Stimulated activated CD4-positive, alpha-beta T cell treated with anti-CD3 and anti-CD28 coated beads, Interleukin-4, amount 100 ng/mL, for 24 hours (primary cell): ENCODE data around the gene C16orf74.

Source experiments
- DNase-seq: peaks from one replicate; pipeline ENCODE4 v3.0.0-alpha.2; 2020

The C16orf74 gene

GRCh38 chr16:85689950-85690320, 61.0 kb downstream of the C16orf74 start:
- DNase-seq = no peak

GRCh38 chr16:85689285-85689949, 61.5 kb downstream of the C16orf74 start:
- no peak for DNase-seq

DNA sequence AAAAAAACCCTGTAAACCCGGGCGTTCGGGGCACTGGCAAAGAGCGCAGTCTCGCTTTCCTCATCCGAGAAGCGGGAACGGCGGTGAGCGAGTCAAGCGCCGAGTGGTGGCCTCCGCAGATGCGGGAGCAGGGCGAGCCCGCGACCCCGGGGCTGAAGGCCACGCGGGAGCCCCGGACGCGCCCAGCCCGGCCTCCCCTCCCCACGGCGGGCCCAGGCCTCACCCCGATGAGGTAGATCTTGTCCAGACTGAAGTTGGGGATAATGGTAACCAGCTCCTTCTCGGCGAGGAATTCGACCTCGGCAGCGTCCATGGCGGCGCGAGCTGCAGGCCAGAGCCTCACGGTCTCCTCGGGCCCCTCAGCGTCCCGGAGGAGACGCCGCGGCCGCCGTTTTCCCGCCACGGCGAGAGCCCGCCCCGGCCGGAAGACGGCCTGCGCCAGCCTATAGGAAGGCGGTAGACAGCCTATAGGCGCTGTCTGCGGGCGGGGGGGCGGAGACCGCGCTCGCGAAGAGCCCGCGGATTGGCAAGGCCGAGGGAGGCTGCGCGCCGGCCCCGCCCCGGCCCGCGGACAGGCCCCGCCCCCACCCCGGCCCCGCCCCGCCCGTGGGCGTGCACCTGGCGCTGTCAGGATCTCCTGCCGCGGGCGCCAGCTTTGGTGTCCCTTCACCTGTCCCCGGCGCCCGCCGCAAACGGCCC, 62.2 kb downstream of the C16orf74 start, which contains the start of gene GINS2:
GINS2 (minus strand) TSS at position 369 of the 699 bp plus-strand sequence; CDS start at position 313, 56 bp downstream.
- DNase-seq = peak; percentile 90

GRCh38 chr16:85687651-85688471, 63.0 kb downstream of the C16orf74 start:
- DNase-seq = peak; percentile 15

GRCh38 chr16:85686912-85687591, 63.8 kb downstream of the C16orf74 start:
- DNase-seq = no peak

- no peak for DNase-seq
Observed at GRCh38 chr16:85685251-85685650, 65.6 kb downstream of the C16orf74 start.

GRCh38 chr16:85683363-85683762, 67.5 kb downstream of the C16orf74 start:
- no peak for DNase-seq

GRCh38 chr16:85682516-85682915, 68.4 kb downstream of the C16orf74 start:
- DNase-seq = no peak

DNA sequence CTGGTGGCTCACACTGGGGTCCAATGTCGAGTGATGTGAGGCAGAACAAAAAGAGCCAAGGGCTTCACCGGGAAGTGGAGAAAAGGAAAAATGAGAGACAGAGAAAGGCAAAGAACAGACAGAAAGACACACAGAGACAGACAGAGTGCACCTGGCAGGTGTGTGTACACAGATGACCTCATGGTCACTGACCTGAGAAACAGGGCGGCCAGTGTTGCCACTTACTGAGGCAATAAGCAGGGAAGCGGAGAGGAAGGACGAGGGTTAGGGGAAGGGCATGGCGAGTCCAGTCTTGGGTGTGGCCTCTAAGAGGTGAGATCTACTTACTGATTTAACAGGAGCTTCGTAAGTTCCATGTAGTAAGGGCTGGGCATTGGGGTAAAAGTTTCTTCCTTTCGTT, 69.6 kb downstream of the C16orf74 start:
- no peak for DNase-seq

DNA sequence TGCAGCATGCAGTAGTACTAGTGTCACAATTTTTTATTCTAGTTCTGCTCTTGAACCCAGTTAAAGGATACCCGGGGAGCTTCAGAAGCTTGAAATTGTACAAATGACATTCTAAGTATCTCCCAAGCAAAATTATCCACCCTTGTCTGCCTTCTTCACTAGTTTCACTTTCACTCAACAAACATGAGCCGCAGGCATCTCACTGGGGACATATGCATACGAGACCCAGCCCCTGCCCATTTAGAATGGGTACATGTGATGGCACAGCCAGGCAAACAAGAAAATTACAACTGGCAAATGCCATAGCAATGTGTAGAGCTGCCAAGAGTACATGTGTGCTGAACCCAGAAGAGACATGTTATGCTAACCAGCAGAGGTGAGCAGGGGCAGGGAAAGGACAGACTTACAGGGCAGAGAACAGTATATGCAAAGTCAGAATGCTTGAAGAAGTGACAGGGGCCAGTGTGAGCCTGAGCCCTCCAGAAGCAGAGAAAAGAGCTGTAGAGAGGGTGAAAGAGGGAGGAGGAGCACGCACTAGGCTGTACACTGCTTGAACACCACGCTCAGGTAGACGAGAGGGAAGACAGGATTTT, 70.4 kb downstream of the C16orf74 start:
- no peak for DNase-seq

GRCh38 chr16:85679870-85680269, 71.0 kb downstream of the C16orf74 start:
- DNase-seq = no peak

DNA sequence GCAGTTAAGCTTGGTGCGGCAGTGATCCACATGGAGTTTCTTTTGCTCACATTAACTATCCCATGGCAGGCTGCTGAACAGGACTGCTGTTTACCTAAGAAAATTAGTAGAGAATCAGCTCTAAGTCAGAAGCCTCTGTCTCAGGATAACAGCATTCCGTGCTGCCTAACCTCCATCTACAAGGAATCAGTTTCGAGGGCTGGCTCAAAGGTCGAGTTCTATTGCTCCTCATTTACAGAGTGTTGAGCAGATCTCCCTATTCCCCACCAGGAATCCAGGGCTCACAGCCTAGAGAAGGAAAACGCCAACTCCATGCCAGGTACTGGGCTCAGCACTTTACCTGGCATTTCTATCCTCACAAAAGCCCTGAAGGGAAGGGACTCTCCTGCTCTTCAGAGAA, 72.1 kb downstream of the C16orf74 start:
- DNase-seq = no peak

- no peak for DNase-seq
Observed at GRCh38 chr16:85678016-85678415, 72.9 kb downstream of the C16orf74 start.

DNA sequence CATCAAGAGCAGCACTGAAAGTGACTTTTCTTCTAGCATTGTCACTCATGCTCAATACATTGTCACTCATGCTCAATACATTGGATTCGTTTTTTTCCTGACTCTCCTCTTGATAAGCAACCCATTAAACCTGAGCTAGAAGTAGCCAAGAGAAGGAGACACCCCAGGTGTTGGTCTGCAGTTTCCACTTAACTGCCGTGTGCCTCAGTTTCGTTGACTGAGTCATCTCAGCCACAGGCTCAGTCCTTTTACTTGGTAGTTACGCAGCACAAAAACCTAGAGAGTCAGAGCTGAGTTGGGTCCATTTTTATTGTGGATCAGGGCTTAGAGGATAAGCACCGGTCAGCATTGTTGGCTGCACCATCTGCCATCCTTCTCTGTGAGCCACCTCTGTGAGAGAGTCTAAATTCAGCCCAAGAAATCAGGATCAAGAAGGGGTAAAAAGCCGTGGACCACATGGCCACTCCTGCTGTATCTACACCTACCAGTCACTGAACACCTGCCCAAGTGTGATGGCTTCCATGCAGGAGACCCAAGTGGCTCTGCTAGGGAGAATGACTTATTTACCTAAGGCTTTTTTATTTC, 73.4 kb downstream of the C16orf74 start:
- DNase-seq = no peak

- no peak for DNase-seq
Observed at GRCh38 chr16:85676466-85676865, 74.4 kb downstream of the C16orf74 start.

- no peak for DNase-seq
Observed at GRCh38 chr16:85675251-85675874, 75.5 kb downstream of the C16orf74 start.

DNA sequence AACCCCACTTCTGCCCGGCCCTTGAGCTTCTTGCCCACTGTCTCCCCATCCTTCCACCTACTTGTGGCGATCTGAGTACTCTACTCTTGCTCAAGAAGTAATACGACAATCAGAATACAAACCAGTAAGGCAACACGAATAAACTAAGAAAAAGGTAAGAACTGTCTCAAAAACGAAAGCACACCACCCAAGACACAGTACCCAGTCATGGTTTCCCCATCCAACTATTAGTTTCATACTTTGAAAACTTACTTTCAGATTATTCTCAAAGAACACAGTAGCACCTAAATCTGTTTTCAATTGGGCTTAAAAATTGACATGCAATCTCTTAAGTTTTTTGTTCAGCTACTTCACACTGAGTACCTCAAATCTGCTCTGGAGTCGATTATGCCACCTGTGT, 76.1 kb downstream of the C16orf74 start:
- DNase-seq = no peak

DNA sequence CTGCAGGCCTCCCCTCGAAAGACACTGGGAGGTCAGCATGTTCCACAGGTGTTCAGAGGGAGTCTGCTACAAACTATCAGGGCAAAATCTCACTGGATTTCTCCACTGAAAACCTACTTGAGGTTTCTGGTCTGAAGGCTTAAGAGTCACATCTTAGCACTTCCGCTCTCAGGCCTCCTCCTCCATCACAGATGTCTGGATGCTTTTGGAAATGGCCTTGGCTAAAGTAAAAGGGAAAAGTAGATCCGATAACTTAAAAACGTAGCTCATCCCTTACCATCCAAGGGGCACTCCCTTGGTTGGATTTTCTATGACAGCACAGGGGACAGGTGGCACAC, 76.5 kb downstream of the C16orf74 start:
- no peak for DNase-seq

DNA sequence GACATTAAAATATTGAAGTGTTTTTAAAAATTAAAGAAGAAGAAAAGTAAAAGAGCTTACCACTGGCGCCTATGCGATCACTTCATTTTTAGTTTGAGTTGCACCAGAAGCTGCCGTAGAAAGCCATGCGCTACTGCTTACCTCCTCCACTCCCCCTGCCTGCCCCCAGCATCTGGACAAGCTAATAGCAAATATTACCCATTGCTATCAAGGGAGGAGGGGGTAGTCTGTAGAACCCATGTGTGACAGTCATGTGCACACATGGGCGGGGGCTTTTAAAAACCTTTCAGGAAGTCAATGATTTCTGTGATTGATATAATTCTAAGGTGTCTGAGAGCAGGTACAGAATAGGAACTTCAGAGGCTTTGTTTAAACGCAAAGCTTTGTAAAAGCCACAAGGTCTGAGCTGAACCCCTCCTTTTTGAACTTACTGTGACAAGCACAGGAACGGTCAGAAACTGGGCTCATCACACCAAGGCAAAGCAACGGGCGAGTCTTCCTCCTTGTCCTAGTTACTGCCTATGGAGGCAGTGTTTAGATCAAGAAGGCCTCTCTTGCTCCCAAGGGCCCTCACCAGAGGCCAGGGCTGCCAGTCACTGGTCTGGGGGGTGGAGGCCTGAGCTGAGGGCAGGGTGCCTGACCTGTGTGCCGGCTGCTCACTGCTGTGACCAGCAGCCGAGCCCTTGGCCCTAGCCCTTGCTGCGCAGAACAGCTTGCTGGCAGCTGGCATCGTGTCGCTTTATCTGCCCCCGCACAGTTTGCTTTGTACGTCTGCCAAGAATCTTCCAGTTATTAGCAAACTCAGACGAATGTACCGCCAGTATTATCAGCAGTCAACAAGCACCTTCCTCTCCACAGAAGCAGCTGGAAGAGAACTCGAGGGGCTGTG, 77.1 kb downstream of the C16orf74 start:
- no peak for DNase-seq

- no peak for DNase-seq
Observed at GRCh38 chr16:85670840-85671239, 80.1 kb downstream of the C16orf74 start.
